ENCODE data around the gene CCDC78. TPM values are rescaled to one million over a fixed set of nuclear protein-coding genes. Genes with fewer than 3 reads are reported as not detected.
"Not testable (repeated sequence)": the region's sequence is repeated elsewhere in the genome, so short reads cannot be mapped to it uniquely, and the experiment has no call there.

CCDC78 gene
- total RNA-seq, 1 experiment from 2014 or later: 10.0 TPM

DNA sequence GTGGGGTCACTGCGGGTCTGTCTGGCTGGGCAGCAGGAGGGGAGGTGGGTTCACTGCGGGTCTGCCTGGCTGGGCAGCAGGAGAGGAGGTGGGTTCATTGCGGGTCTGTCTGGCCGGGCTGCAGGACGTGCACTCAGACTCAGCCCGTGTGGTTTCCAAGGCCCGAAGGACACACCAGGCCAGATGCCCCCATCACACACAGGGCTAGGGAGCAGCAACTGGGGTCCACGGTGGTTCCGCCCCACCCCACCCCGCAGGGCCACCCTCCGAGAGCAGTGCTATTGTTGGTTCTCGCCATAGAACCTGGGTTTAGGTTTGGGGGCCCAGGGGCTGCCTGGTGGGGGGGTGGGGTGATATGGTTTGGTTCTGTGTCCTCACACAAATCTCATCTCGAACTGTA lies 20.4 kb upstream of the CCDC78 start:
- BruUV-seq (replicated peaks): no TSS peak
- H3K9me3 Mint-ChIP-seq (ENCODE audit: low read depth, unreplicated experiment): no peaks in the 10 kb centered on the region
- no peak for DNase-seq
- no peak overlapping the region for H3K4me3 Mint-ChIP-seq (ENCODE audit: low read depth, unreplicated experiment)
- H3K27ac Mint-ChIP-seq (ENCODE audit: unreplicated experiment): no peak overlapping the region
- intact Hi-C loops (cut with micrococcal nuclease; ENCODE audit: unreplicated experiment): no loop called here
- H3K27me3 Mint-ChIP-seq (ENCODE audit: unreplicated experiment): peaks cover 29% of the 10 kb centered on the region
- TF ChIP-seq, protein P1, sequence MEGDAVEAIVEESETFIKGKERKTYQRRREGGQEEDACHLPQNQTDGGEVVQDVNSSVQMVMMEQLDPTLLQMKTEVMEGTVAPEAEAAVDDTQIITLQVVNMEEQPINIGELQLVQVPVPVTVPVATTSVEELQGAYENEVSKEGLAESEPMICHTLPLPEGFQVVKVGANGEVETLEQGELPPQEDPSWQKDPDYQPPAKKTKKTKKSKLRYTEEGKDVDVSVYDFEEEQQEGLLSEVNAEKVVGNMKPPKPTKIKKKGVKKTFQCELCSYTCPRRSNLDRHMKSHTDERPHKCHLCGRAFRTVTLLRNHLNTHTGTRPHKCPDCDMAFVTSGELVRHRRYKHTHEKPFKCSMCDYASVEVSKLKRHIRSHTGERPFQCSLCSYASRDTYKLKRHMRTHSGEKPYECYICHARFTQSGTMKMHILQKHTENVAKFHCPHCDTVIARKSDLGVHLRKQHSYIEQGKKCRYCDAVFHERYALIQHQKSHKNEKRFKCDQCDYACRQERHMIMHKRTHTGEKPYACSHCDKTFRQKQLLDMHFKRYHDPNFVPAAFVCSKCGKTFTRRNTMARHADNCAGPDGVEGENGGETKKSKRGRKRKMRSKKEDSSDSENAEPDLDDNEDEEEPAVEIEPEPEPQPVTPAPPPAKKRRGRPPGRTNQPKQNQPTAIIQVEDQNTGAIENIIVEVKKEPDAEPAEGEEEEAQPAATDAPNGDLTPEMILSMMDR (IDR thresholded peaks at IDR 0.05; ENCODE audit: unreplicated experiment): no peak
- CTCF ChIA-PET: interaction anchor here (0.5 kb wide), 1 partner anchor 27 kb away, joined by 3 read pairs; no protein-coding TSS in a partner anchor
- peaks cover under 1% of the 10 kb centered on the region for H3K4me1 Mint-ChIP-seq (ENCODE audit: low read depth, unreplicated experiment)
- peaks cover 19% of the 10 kb centered on the region for H3K36me3 Mint-ChIP-seq (ENCODE audit: insufficient read depth, unreplicated experiment)

DNA sequence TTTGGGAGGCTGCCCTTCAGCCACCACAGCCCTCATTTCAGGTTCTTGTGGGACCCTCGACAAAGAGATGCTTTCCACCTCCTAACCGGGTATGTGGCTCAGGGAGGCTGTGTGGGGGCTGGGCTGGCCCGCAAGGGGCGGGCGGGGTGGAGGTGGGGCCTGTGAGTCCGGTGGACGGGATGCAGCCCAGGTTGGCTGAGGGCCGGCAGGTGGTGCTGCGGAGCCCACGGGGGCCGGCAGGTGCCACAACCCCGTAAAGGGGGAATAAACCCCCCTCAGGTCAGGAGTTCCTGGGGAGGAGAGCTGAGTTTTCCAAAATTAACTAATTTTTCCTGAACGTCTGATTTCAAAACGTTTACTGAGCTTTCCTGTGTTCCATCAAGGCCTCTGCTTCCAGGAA lies 19.5 kb upstream of the CCDC78 start:
- BruUV-seq (replicated peaks): no TSS peak
- CTCF ChIA-PET: interaction anchor here (1.3 kb wide), 1 partner anchor 15 kb away, joined by 4 read pairs; the partner anchor contains the start of gene MSLN
- H3K4me1 Mint-ChIP-seq (ENCODE audit: low read depth, unreplicated experiment): no peaks in the 10 kb centered on the region
- H3K27me3 Mint-ChIP-seq (ENCODE audit: unreplicated experiment): peaks cover 20% of the 10 kb centered on the region
- no peaks in the 10 kb centered on the region for H3K9me3 Mint-ChIP-seq (ENCODE audit: low read depth, unreplicated experiment)
- TF ChIP-seq, protein P1 (IDR thresholded peaks at IDR 0.05; ENCODE audit: unreplicated experiment): peak; percentile 81
- H3K36me3 Mint-ChIP-seq (ENCODE audit: insufficient read depth, unreplicated experiment): peaks cover 28% of the 10 kb centered on the region
- no peak overlapping the region for H3K27ac Mint-ChIP-seq (ENCODE audit: unreplicated experiment)
- H3K4me3 Mint-ChIP-seq (ENCODE audit: low read depth, unreplicated experiment): no peak overlapping the region
- intact Hi-C loops (cut with micrococcal nuclease; ENCODE audit: unreplicated experiment): no loop called here
- peak; percentile 74 for DNase-seq

DNA sequence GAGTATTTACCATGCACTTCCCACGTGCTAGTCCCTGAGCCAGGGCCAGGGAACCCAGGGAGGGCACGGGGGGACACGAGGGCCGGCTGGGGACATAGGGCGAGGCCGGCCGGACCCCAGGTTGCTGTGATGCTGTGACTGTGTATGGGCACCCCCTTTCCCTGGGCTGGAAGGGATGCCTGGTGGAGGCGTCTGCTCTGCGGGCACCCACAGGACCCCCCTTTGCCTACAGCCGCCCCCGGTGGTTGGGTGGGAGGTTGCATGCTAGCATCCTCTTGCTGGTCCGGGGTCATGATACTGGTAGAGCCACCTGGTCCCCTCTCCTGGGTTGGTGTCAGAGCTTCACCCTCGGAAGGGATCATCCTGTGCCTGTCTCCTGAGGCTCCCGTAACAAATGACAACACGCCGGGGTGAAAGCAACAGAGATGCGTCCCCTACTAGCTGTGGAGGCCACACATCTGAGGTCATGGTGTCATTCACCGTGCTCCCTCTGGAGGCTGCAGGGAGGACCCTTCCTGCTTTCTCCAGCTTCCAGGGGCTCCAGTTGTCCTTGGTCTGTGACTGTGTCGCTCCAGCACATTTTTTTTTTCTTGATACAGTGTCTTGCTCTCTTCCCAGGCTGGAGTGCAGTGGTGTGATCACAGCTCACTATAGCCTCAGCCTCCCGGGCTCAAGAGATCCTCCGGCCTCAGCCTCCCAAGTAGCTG lies 17.7 kb upstream of the CCDC78 start:
- Mint-ChIP-seq H3K27me3 (ENCODE audit: unreplicated experiment) (peaks cover 14% of the 10 kb centered on the region), H3K4me1 (ENCODE audit: low read depth, unreplicated experiment) (no peaks in the 10 kb centered on the region), H3K36me3 (ENCODE audit: insufficient read depth, unreplicated experiment) (peaks cover 46% of the 10 kb centered on the region)

DNA sequence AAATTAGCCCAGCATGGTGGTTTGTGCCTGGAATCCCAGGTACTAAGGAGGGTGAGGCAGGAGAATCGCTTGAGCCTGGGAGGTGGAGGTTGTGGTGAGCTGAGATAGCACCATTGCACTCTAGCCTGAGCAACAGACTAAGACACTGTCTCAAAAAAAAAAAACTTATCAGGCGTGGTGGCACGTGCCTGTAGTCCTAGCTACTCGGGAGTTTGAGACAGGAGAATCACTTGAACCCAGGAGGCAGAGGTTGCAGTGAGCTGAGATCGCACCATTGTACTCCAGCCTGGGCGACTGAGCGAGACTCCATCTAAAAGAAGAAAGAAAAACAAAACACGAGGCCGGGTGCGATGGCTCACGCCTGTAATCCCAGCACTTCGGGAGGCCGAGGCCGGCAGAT lies 16.7 kb upstream of the CCDC78 start:
- intact Hi-C loops (cut with micrococcal nuclease; ENCODE audit: unreplicated experiment); BruUV-seq (replicated peaks); H3K4me3 Mint-ChIP-seq (ENCODE audit: low read depth, unreplicated experiment): not testable (repeated sequence)

More for the DNA sequence above, 17.7 kb upstream of the CCDC78 start:
- BruUV-seq (replicated peaks): no TSS peak
- Mint-ChIP-seq H3K27ac (ENCODE audit: unreplicated experiment) (no peak overlapping the region), H3K9me3 (ENCODE audit: low read depth, unreplicated experiment) (no peaks in the 10 kb centered on the region), H3K4me3 (ENCODE audit: low read depth, unreplicated experiment) (no peak overlapping the region)
- CTCF ChIA-PET: no interaction called here
- intact Hi-C loops (cut with micrococcal nuclease; ENCODE audit: unreplicated experiment): no loop called here
- no peak for DNase-seq
- TF ChIP-seq, protein P1 (IDR thresholded peaks at IDR 0.05; ENCODE audit: unreplicated experiment): peak; percentile 14

More for the DNA sequence above, 16.7 kb upstream of the CCDC78 start:
- H3K36me3 Mint-ChIP-seq (ENCODE audit: insufficient read depth, unreplicated experiment): peaks cover 52% of the 10 kb centered on the region
- H3K9me3 Mint-ChIP-seq (ENCODE audit: low read depth, unreplicated experiment); H3K27ac Mint-ChIP-seq (ENCODE audit: unreplicated experiment); DNase-seq; H3K27me3 Mint-ChIP-seq (ENCODE audit: unreplicated experiment); H3K4me1 Mint-ChIP-seq (ENCODE audit: low read depth, unreplicated experiment); CTCF ChIA-PET: not testable (repeated sequence)

Measured in Calu3 (cell line).